ENCODE data around the gene ZC3H11A.
"Not testable (repeated sequence)": the region's sequence is repeated elsewhere in the genome, so short reads cannot be mapped to it uniquely, and the experiment has no call there.

Gene ZC3H11A

DNA sequence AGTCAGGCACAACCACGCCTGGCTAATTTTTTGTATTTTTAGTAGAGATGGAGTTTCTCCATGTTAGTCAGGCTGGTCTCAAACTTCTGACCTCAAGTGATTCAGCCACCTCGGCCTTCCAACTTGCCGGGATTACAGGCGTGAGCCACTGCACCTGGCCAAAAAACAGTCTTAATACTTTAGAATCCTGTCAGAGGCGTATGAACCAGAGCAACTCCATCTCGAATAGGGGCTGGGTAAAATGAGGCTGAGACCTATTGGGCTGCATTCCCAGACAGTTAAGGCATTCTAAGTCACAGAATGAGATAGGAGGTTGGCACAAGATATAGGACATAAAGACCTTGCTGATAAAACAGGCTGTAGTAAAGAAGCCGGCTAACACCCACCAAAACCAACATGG lies 33.5 kb upstream of the ZC3H11A start:
- no CpG with 5 or more reads among the region's 7 CpGs for WGBS, 2 donors (ENCODE audit: extremely low coverage in 2 of 2, insufficient read length in 2 of 2, insufficient replicate concordance in 1 of 2)
- not testable (repeated sequence) for H4K91ac ChIP-seq (ENCODE audit: low read depth, low read length, poor library complexity); H3K14ac ChIP-seq (ENCODE audit: low read length); H2BK15ac ChIP-seq (ENCODE audit: low read length); H2AFZ ChIP-seq (ENCODE audit: low read length); H3K4ac ChIP-seq (ENCODE audit: low read length); H2BK12ac ChIP-seq (ENCODE audit: low read length); H3K9me3 ChIP-seq (replicated peaks in 1 of 2; ENCODE audit: control insufficient read depth in 2 of 2, insufficient read depth in 1 of 2, low read depth in 1 of 2, low read length in 2 of 2); H3K4me1 ChIP-seq (ENCODE audit: control insufficient read depth in 2 of 2, insufficient read depth in 1 of 2, low read depth in 1 of 2, low read length in 2 of 2); H3K27me3 ChIP-seq (ENCODE audit: control insufficient read depth in 3 of 3, insufficient read depth in 3 of 3, low read depth in 1 of 3, low read length in 3 of 3); H2BK120ac ChIP-seq (ENCODE audit: low read depth, low read length); H3K27ac ChIP-seq (replicated peaks; ENCODE audit: low read length); H3K18ac ChIP-seq (ENCODE audit: low read length); H3K9ac ChIP-seq (ENCODE audit: low read depth, low read length, poor library complexity); H4K8ac ChIP-seq (ENCODE audit: low read depth, low read length); H3K79me1 ChIP-seq (ENCODE audit: low read depth, low read length); H3K36me3 ChIP-seq (replicated peaks in 1 of 2; ENCODE audit: control insufficient read depth in 2 of 2, insufficient read depth in 2 of 2, low read length in 2 of 2); H3K4me2 ChIP-seq (ENCODE audit: insufficient read depth, low read length, poor library complexity, severe bottlenecking); H2BK5ac ChIP-seq (ENCODE audit: low read length); H3K4me3 ChIP-seq (ENCODE audit: low read length in 2 of 2); DNase-seq (ENCODE audit: low spot score); H2AK5ac ChIP-seq (ENCODE audit: low read depth, low read length); H3K23ac ChIP-seq (ENCODE audit: low read depth, low read length, poor library complexity)

DNA sequence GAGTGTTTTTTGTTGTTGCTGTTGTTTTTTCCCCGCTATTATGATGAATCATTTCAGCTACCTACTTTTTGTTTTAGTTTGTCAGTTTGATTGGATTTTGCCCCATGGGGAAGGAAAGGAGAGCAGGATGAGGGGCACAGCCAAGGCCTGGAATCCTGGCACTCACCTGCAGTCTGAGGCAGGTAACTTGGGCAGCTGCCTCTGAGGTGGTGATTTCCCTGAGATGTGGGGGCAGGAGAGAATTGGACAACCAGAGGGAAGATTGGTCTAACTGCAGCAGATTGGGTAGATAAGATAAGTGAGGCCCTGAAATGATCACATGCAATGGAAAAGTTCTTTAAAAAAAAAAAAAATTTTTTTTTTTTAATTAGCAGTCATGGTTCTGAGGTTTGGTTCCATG lies 31.9 kb upstream of the ZC3H11A start:
- Histone ChIP-seq H3K4me2 (ENCODE audit: insufficient read depth, low read length, poor library complexity, severe bottlenecking) (no peak overlapping the region), H2AFZ (ENCODE audit: low read length) (no peak overlapping the region), H2BK5ac (ENCODE audit: low read length) (no peak overlapping the region), H3K27me3 (ENCODE audit: control insufficient read depth in 3 of 3, insufficient read depth in 3 of 3, low read depth in 1 of 3, low read length in 3 of 3) (peaks cover 0 to 2% (median 0%) of the 10 kb centered on the region in 3 experiments), H3K4ac (ENCODE audit: low read length) (no peak overlapping the region), H4K91ac (ENCODE audit: low read depth, low read length, poor library complexity) (no peak overlapping the region), H3K4me1 (ENCODE audit: control insufficient read depth in 2 of 2, insufficient read depth in 1 of 2, low read depth in 1 of 2, low read length in 2 of 2) (peaks cover 0 to 5% of the 10 kb centered on the region in 2 donors), H3K9me3 (replicated peaks in 1 of 2; ENCODE audit: control insufficient read depth in 2 of 2, insufficient read depth in 1 of 2, low read depth in 1 of 2, low read length in 2 of 2) (no peaks in the 10 kb centered on the region), H3K18ac (ENCODE audit: low read length) (no peak overlapping the region), H2AK5ac (ENCODE audit: low read depth, low read length) (no peak overlapping the region), H2BK15ac (ENCODE audit: low read length) (no peak overlapping the region), H3K23ac (ENCODE audit: low read depth, low read length, poor library complexity) (no peak overlapping the region), H3K79me1 (ENCODE audit: low read depth, low read length) (no peaks in the 10 kb centered on the region), H3K27ac (replicated peaks; ENCODE audit: low read length) (no peak overlapping the region), H2BK120ac (ENCODE audit: low read depth, low read length) (no peak overlapping the region), H2BK12ac (ENCODE audit: low read length) (no peak overlapping the region), H3K36me3 (replicated peaks in 1 of 2; ENCODE audit: control insufficient read depth in 2 of 2, insufficient read depth in 2 of 2, low read length in 2 of 2) (no peaks in the 10 kb centered on the region), H4K8ac (ENCODE audit: low read depth, low read length) (no peak overlapping the region), H3K14ac (ENCODE audit: low read length) (no peak overlapping the region), H3K4me3 (ENCODE audit: low read length in 2 of 2) (no peak overlapping the region), H3K9ac (ENCODE audit: low read depth, low read length, poor library complexity) (no peak overlapping the region)
- DNase-seq (ENCODE audit: low spot score): no peak
- WGBS, 2 donors (ENCODE audit: extremely low coverage in 2 of 2, insufficient read length in 2 of 2, insufficient replicate concordance in 1 of 2): no CpG with 5 or more reads among the region's 1 CpG

DNA sequence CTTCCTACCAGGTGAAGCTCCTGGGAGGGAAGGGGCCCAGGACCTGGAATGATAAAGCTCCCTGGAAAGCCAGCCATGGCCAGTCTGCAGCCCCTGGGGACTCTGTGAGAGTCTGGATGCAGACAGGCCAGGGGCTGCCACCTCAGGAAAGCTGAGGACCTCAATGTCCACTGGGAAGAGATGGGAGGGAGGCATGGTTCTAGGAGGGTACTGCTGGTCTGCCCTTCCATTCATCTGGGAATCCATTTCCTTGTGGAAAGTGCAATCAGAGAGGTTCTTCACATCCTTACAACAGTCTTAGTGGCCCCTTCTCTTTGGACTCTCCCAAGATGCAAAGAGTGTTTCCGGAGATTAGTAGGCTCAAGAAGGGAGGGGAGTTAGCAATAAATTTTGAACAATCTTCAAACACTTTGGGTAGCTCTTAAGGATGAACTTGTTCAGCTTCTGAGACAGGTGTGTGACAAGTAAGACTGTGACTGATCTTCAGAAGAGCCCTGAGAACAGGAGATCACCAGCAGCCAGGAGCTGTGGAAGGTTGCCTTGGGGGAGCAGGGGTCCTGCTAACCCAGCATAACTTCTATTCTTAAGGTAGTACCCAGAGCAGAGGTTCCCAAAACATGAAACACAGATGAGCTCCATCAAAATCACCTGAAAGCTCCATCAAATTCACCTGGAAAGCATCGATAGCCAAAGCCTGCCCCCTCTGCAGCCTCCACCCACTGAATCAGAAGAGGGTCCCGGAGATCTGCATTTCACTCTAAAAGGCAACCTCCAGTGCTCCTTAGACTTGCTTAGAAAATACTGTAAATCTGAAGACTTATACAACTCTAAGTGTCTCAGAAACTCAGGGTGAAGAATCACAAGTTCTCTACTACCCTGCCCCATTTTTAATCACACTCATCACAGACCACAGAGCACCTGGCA lies 31.1 kb upstream of the ZC3H11A start:
- Histone ChIP-seq H2AK5ac (ENCODE audit: low read depth, low read length) (no peak overlapping the region), H3K4ac (ENCODE audit: low read length) (no peak overlapping the region), H3K79me1 (ENCODE audit: low read depth, low read length) (no peaks in the 10 kb centered on the region), H2BK5ac (ENCODE audit: low read length) (no peak overlapping the region), H3K27ac (replicated peaks; ENCODE audit: low read length) (no peak overlapping the region), H3K27me3 (ENCODE audit: control insufficient read depth in 3 of 3, insufficient read depth in 3 of 3, low read depth in 1 of 3, low read length in 3 of 3) (peaks cover 0 to 2% (median 0%) of the 10 kb centered on the region in 3 experiments), H3K23ac (ENCODE audit: low read depth, low read length, poor library complexity) (no peak overlapping the region), H2BK15ac (ENCODE audit: low read length) (no peak overlapping the region), H3K4me3 (ENCODE audit: low read length in 2 of 2) (no peak overlapping the region), H4K91ac (ENCODE audit: low read depth, low read length, poor library complexity) (no peak overlapping the region), H4K8ac (ENCODE audit: low read depth, low read length) (no peak overlapping the region), H3K18ac (ENCODE audit: low read length) (no peak overlapping the region), H2AFZ (ENCODE audit: low read length) (peak overlapping the region; percentile 38), H3K9me3 (replicated peaks in 1 of 2; ENCODE audit: control insufficient read depth in 2 of 2, insufficient read depth in 1 of 2, low read depth in 1 of 2, low read length in 2 of 2) (no peaks in the 10 kb centered on the region), H3K4me1 (ENCODE audit: control insufficient read depth in 2 of 2, insufficient read depth in 1 of 2, low read depth in 1 of 2, low read length in 2 of 2) (peaks cover 0 to 6% of the 10 kb centered on the region in 2 donors), H3K4me2 (ENCODE audit: insufficient read depth, low read length, poor library complexity, severe bottlenecking) (no peak overlapping the region), H2BK12ac (ENCODE audit: low read length) (no peak overlapping the region), H3K14ac (ENCODE audit: low read length) (no peak overlapping the region), H3K36me3 (replicated peaks in 1 of 2; ENCODE audit: control insufficient read depth in 2 of 2, insufficient read depth in 2 of 2, low read length in 2 of 2) (no peaks in the 10 kb centered on the region), H3K9ac (ENCODE audit: low read depth, low read length, poor library complexity) (no peak overlapping the region), H2BK120ac (ENCODE audit: low read depth, low read length) (no peak overlapping the region)
- no peak for DNase-seq (ENCODE audit: low spot score)
- no CpG with 5 or more reads among the region's 3 CpGs for WGBS, 2 donors (ENCODE audit: extremely low coverage in 2 of 2, insufficient read length in 2 of 2, insufficient replicate concordance in 1 of 2)

DNA sequence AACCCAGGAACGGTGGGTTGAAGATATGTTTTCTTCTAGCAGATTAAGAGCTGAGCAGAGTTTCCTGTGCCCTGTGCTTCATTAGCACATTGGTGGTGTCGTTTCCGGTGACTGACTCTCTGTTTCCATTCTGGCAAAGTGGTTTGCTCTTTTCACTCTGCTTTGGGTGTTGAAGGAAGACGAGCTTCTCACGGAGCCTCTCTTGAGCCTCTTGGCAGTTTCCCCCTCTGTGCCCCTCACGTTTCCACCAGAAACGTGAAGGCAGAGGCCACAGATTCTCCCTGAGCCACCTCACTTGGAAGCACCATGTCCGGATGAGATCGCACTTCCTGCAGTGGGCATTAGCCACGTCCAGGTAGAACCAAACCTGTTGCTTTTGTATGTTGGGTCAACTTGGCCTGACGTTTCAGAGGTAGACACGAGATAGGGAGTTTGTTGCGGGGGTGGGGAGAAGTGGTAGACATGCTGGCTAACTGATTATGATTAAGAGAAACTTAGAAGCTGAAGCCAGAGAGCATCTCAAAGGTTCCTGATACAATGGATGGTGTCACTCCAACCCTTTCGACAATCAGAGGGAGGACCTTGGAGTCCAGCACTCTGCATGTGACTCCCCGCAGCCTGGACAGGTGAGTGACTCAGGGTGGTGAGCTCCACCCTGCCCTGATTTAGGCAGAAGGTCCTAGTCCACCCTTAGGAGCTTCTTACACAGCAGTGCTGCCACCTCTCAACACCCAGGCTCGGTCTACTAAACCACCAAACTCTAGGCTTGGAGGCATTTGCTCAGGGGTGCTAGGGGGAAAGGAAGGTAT lies 30.2 kb upstream of the ZC3H11A start, which contains the start of gene LAX1:
Gene LAX1, plus strand, starts transcription at position 155 of the 809 bp plus-strand sequence. Its CDS starts 383 bp downstream, at position 538.
- Histone ChIP-seq H3K14ac (ENCODE audit: low read length) (no peak within 1 kb of the TSS), H4K91ac (ENCODE audit: low read depth, low read length, poor library complexity) (no peak within 1 kb of the TSS), H3K27me3 (ENCODE audit: control insufficient read depth in 3 of 3, insufficient read depth in 3 of 3, low read depth in 1 of 3, low read length in 3 of 3) (peaks cover 0 to 2% (median 0%) of the 10 kb centered on the region in 3 experiments), H3K9me3 (replicated peaks in 1 of 2; ENCODE audit: control insufficient read depth in 2 of 2, insufficient read depth in 1 of 2, low read depth in 1 of 2, low read length in 2 of 2) (no peaks in the 10 kb centered on the region), H3K27ac (replicated peaks; ENCODE audit: low read length) (no peak within 1 kb of the TSS), H3K36me3 (replicated peaks in 1 of 2; ENCODE audit: control insufficient read depth in 2 of 2, insufficient read depth in 2 of 2, low read length in 2 of 2) (no peaks in the 10 kb centered on the region), H2AFZ (ENCODE audit: low read length) (peak within 1 kb of the TSS; percentile 38), H2BK120ac (ENCODE audit: low read depth, low read length) (no peak within 1 kb of the TSS), H3K4me2 (ENCODE audit: insufficient read depth, low read length, poor library complexity, severe bottlenecking) (no peak within 1 kb of the TSS), H2AK5ac (ENCODE audit: low read depth, low read length) (no peak within 1 kb of the TSS), H2BK5ac (ENCODE audit: low read length) (no peak within 1 kb of the TSS), H3K4me3 (ENCODE audit: low read length in 2 of 2) (no peak within 1 kb of the TSS), H3K18ac (ENCODE audit: low read length) (no peak within 1 kb of the TSS), H2BK15ac (ENCODE audit: low read length) (no peak within 1 kb of the TSS), H3K4ac (ENCODE audit: low read length) (no peak within 1 kb of the TSS), H3K23ac (ENCODE audit: low read depth, low read length, poor library complexity) (no peak within 1 kb of the TSS), H3K9ac (ENCODE audit: low read depth, low read length, poor library complexity) (no peak within 1 kb of the TSS), H2BK12ac (ENCODE audit: low read length) (no peak within 1 kb of the TSS), H3K79me1 (ENCODE audit: low read depth, low read length) (no peaks in the 10 kb centered on the region), H3K4me1 (ENCODE audit: control insufficient read depth in 2 of 2, insufficient read depth in 1 of 2, low read depth in 1 of 2, low read length in 2 of 2) (peaks cover 0 to 6% of the 10 kb centered on the region in 2 donors), H4K8ac (ENCODE audit: low read depth, low read length) (no peak within 1 kb of the TSS)
- DNase-seq (ENCODE audit: low spot score): no peak
- WGBS, 2 donors (ENCODE audit: extremely low coverage in 2 of 2, insufficient read length in 2 of 2, insufficient replicate concordance in 1 of 2): no CpG with 5 or more reads among the region's 16 CpGs
